Activated naive CD4-positive, alpha-beta T cell treated with anti-CD3 and anti-CD28 coated beads, Interleukin-2, amount 10 ng/mL, durations not matched to agents 7 days and 5 days (primary cell): ENCODE results near the gene OR10G7.
A peak's percentile ranks its signal among the peaks of the same experiment; 100 is the strongest.
"Not testable (repeated sequence)": the region's sequence is repeated elsewhere in the genome, so short reads cannot be mapped to it uniquely, and the experiment has no call there.

ENCODE experiments used
- CTCF ChIA-PET: fragments of 350-600 bp; sonication (Branson Sonifier 250); formaldehyde crosslinking; loops from one replicate; lab custom pipeline; 2021; ENCODE audit warnings: antibody characterized with exemption; lab: Charles Lee
- DNase-seq: peaks from one replicate; pipeline ENCODE4 v3.0.0-alpha.2; 2020
- H3K27ac Mint-ChIP-seq: one replicate; pipeline ENCODE4 v1.8.0; 2021; ENCODE audit warnings: mild to moderate bottlenecking, moderate library complexity, mixed read lengths
- H3K27me3 Mint-ChIP-seq: one replicate; pipeline ENCODE4 v1.8.0; 2021; ENCODE audit warnings: mild to moderate bottlenecking, mixed read lengths
- H3K36me3 Mint-ChIP-seq: one replicate; pipeline ENCODE4 v1.8.0; 2021; ENCODE audit warnings: mixed read lengths
- H3K4me1 Mint-ChIP-seq: one replicate; pipeline ENCODE4 v1.8.0; 2021; ENCODE audit warnings: mixed read lengths
- H3K4me3 Mint-ChIP-seq: one replicate; pipeline ENCODE4 v1.8.0; 2021; ENCODE audit warnings: mild to moderate bottlenecking, moderate library complexity, mixed read lengths
- H3K9me3 Mint-ChIP-seq: one replicate; pipeline ENCODE4 v1.8.0; 2021; ENCODE audit warnings: mixed read lengths

Gene OR10G7

GRCh38 chr11:124071623-124071948 lies 30.5 kb upstream of the OR10G7 start:
- Mint-ChIP-seq H3K9me3 (no peaks in the 10 kb centered on the region), H3K4me1 (peaks cover 9% of the 10 kb centered on the region), H3K36me3 (no peaks in the 10 kb centered on the region), H3K27me3 (peaks cover 27% of the 10 kb centered on the region), H3K4me3 (no peak overlapping the region), H3K27ac (no peak overlapping the region)
- no peak for DNase-seq
- CTCF ChIA-PET: interaction anchor here (0.6 to 2.6 kb wide), 14 partner anchors 11 to 331 kb away, joined by 3 to 37 read pairs (median 3); no protein-coding TSS in a partner anchor

- H3K4me3 Mint-ChIP-seq: no peak overlapping the region
- H3K36me3 Mint-ChIP-seq: no peaks in the 10 kb centered on the region
- H3K9me3 Mint-ChIP-seq: no peaks in the 10 kb centered on the region
- no peak overlapping the region for H3K27ac Mint-ChIP-seq
- peaks cover 22% of the 10 kb centered on the region for H3K27me3 Mint-ChIP-seq
- peak; percentile 77 for DNase-seq
- CTCF ChIA-PET: interaction anchor here (0.6 to 2.6 kb wide), 15 partner anchors 11 to 331 kb away, joined by 3 to 37 read pairs (median 3); partner anchors contain the start of gene VWA5A
- H3K4me1 Mint-ChIP-seq: peaks cover 5% of the 10 kb centered on the region
Observed at GRCh38 chr11:124070915-124071622, 29.9 kb upstream of the OR10G7 start.

- H3K27ac Mint-ChIP-seq: no peak overlapping the region
- peak; percentile 56 for DNase-seq
- H3K27me3 Mint-ChIP-seq: peaks cover 9% of the 10 kb centered on the region
- no peak overlapping the region for H3K4me3 Mint-ChIP-seq
- peaks cover 5% of the 10 kb centered on the region for H3K4me1 Mint-ChIP-seq
- CTCF ChIA-PET: interaction anchor here (0.8 to 5.2 kb wide), 10 partner anchors 9 to 516 kb away, joined by 3 to 40 read pairs (median 4); partner anchors contain the start of gene VWA5A
- no peaks in the 10 kb centered on the region for H3K36me3 Mint-ChIP-seq
- no peaks in the 10 kb centered on the region for H3K9me3 Mint-ChIP-seq
Observed at GRCh38 chr11:124069429-124070401, 28.6 kb upstream of the OR10G7 start.

- no peak overlapping the region for H3K4me3 Mint-ChIP-seq
- H3K4me1 Mint-ChIP-seq: peaks cover 5% of the 10 kb centered on the region
- no peak overlapping the region for H3K27ac Mint-ChIP-seq
- CTCF ChIA-PET: interaction anchor here (1.2 to 5.2 kb wide), 3 partner anchors 13 to 130 kb away, joined by 4 to 40 read pairs (median 4); no protein-coding TSS in a partner anchor
- H3K36me3 Mint-ChIP-seq: no peaks in the 10 kb centered on the region
- no peaks in the 10 kb centered on the region for H3K9me3 Mint-ChIP-seq
- DNase-seq: no peak
- peaks cover 4% of the 10 kb centered on the region for H3K27me3 Mint-ChIP-seq
Observed at GRCh38 chr11:124068601-124069110, 27.5 kb upstream of the OR10G7 start.

GRCh38 chr11:124052966-124053365 lies 11.8 kb upstream of the OR10G7 start:
- H3K4me1 Mint-ChIP-seq: no peaks in the 10 kb centered on the region
- no peaks in the 10 kb centered on the region for H3K36me3 Mint-ChIP-seq
- no peak overlapping the region for H3K27ac Mint-ChIP-seq
- CTCF ChIA-PET: no interaction called here
- no peak for DNase-seq
- H3K9me3 Mint-ChIP-seq: no peaks in the 10 kb centered on the region
- no peaks in the 10 kb centered on the region for H3K27me3 Mint-ChIP-seq
- no peak overlapping the region for H3K4me3 Mint-ChIP-seq

- Mint-ChIP-seq H3K9me3 (no peaks in the 10 kb centered on the region), H3K27ac (no peak overlapping the region), H3K36me3 (no peaks in the 10 kb centered on the region), H3K4me1 (no peaks in the 10 kb centered on the region), H3K4me3 (no peak overlapping the region), H3K27me3 (no peaks in the 10 kb centered on the region)
- no peak for DNase-seq
- CTCF ChIA-PET: no interaction called here
Observed at GRCh38 chr11:124050748-124051147, 9.6 kb upstream of the OR10G7 start.

- no peak overlapping the region for H3K4me3 Mint-ChIP-seq
- no peak for DNase-seq
- H3K4me1 Mint-ChIP-seq: no peaks in the 10 kb centered on the region
- no peak overlapping the region for H3K27ac Mint-ChIP-seq
- H3K9me3 Mint-ChIP-seq: no peaks in the 10 kb centered on the region
- CTCF ChIA-PET: no interaction called here
- no peaks in the 10 kb centered on the region for H3K36me3 Mint-ChIP-seq
- no peaks in the 10 kb centered on the region for H3K27me3 Mint-ChIP-seq
Observed at GRCh38 chr11:124043420-124043819, 2.3 kb upstream of the OR10G7 start.

- DNase-seq: no peak
- H3K4me3 Mint-ChIP-seq: no peak overlapping the region
- H3K27me3 Mint-ChIP-seq: no peaks in the 10 kb centered on the region
- no peaks in the 10 kb centered on the region for H3K9me3 Mint-ChIP-seq
- CTCF ChIA-PET: no interaction called here
- H3K27ac Mint-ChIP-seq: no peak overlapping the region
- no peaks in the 10 kb centered on the region for H3K4me1 Mint-ChIP-seq
- H3K36me3 Mint-ChIP-seq: no peaks in the 10 kb centered on the region
Observed at GRCh38 chr11:124039557-124039956, 1.6 kb downstream of the OR10G7 start.

GRCh38 chr11:124036666-124037065 lies 4.5 kb downstream of the OR10G7 start:
- no peak overlapping the region for H3K27ac Mint-ChIP-seq
- H3K36me3 Mint-ChIP-seq: no peaks in the 10 kb centered on the region
- DNase-seq: no peak
- H3K4me3 Mint-ChIP-seq: no peak overlapping the region
- H3K4me1 Mint-ChIP-seq: no peaks in the 10 kb centered on the region
- no peaks in the 10 kb centered on the region for H3K9me3 Mint-ChIP-seq
- no peaks in the 10 kb centered on the region for H3K27me3 Mint-ChIP-seq
- CTCF ChIA-PET: no interaction called here

- DNase-seq: no peak
- CTCF ChIA-PET: no interaction called here
- Mint-ChIP-seq H3K27ac (no peak within 1 kb of the TSS), H3K36me3 (no peaks in the 10 kb centered on the region), H3K4me1 (no peaks in the 10 kb centered on the region), H3K9me3 (no peaks in the 10 kb centered on the region), H3K27me3 (no peaks in the 10 kb centered on the region), H3K4me3 (no peak within 1 kb of the TSS)
Observed at GRCh38 chr11:124026498-124026897, 14.6 kb downstream of the OR10G7 start, which contains the start of gene OR10G8. Gene OR10G8, plus strand, starts transcription at chr11:124026798. Its CDS starts 2,825 bp downstream, at chr11:124029623.

GRCh38 chr11:124015837-124016236 lies 25.3 kb downstream of the OR10G7 start:
- H3K9me3 Mint-ChIP-seq, H3K36me3 Mint-ChIP-seq, H3K27ac Mint-ChIP-seq, H3K4me1 Mint-ChIP-seq, H3K4me3 Mint-ChIP-seq, CTCF ChIA-PET, DNase-seq, H3K27me3 Mint-ChIP-seq: not testable (repeated sequence)

GRCh38 chr11:124012697-124013096 lies 28.4 kb downstream of the OR10G7 start, which contains the start of gene OR10G4:
Gene OR10G4, plus strand, starts transcription at chr11:124012997. Its CDS starts 2,578 bp downstream, at chr11:124015575.
- H3K4me1 Mint-ChIP-seq: no peaks in the 10 kb centered on the region
- CTCF ChIA-PET: no interaction called here
- H3K27ac Mint-ChIP-seq: no peak within 1 kb of the TSS
- DNase-seq: no peak
- no peaks in the 10 kb centered on the region for H3K36me3 Mint-ChIP-seq
- no peaks in the 10 kb centered on the region for H3K9me3 Mint-ChIP-seq
- no peaks in the 10 kb centered on the region for H3K27me3 Mint-ChIP-seq
- no peak within 1 kb of the TSS for H3K4me3 Mint-ChIP-seq

GRCh38 chr11:123995119-123995518 lies 46.0 kb downstream of the OR10G7 start, which contains the start of gene OR10G6:
Gene OR10G6, minus strand, starts transcription at chr11:123995161. Its CDS starts 0 bp downstream, at chr11:123995161.
- CTCF ChIA-PET: no interaction called here
- H3K4me1 Mint-ChIP-seq: no peaks in the 10 kb centered on the region
- H3K27me3 Mint-ChIP-seq: no peaks in the 10 kb centered on the region
- H3K4me3 Mint-ChIP-seq: no peak within 1 kb of the TSS
- H3K27ac Mint-ChIP-seq: no peak within 1 kb of the TSS
- no peak for DNase-seq
- no peaks in the 10 kb centered on the region for H3K9me3 Mint-ChIP-seq
- H3K36me3 Mint-ChIP-seq: no peaks in the 10 kb centered on the region
